Islet of Langerhans (tissue), 1 donor: ENCODE data around the gene SIGLEC12.
"Not testable (repeated sequence)": the region's sequence is repeated elsewhere in the genome, so short reads cannot be mapped to it uniquely, and the experiment has no call there.

Source experiments
- FAIRE-seq: peaks from one replicate; lab custom pipeline; 2011; peaks lifted over from hg19 to GRCh38; lab: Jason Lieb, UNC

The SIGLEC12 gene

DNA sequence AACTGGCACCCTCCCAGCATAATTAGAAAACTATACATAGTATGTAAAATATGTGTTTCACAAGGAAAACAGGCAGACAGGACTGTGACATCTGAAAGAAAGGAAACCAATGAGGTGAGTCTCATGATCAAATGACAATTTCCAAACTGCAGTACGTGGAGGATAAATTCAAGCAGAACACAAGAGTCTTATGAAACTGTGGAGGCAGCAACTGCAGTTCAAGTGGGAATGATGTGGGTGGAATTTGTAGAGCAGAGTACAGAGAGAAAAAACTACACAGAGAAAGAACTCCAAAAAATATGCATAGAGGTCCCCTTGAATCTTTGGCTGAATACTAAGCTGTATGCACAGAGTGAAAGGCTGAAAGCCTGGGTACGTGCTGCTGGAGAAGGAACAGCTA is 20.2 kb upstream of the SIGLEC12 start:
- no peak for FAIRE-seq

DNA sequence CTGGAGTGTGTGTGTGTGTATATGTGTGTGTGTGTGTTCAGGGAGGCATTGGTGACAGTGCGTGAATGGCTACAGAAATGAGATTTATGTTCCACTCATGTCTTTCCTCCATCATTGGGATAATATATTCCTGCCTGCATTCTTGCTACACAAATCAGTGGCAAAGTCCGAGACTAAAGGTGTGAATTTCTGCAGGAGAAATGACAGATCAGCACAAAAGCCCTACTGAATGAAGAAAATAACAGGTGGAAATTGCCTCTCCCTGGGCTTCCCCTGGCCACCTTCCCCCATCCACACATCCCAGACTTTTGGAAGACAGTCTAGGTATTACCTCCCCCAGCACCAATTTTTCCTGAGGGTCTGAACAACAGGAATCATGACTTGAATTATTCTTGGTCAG is 19.8 kb upstream of the SIGLEC12 start:
- no peak for FAIRE-seq

DNA sequence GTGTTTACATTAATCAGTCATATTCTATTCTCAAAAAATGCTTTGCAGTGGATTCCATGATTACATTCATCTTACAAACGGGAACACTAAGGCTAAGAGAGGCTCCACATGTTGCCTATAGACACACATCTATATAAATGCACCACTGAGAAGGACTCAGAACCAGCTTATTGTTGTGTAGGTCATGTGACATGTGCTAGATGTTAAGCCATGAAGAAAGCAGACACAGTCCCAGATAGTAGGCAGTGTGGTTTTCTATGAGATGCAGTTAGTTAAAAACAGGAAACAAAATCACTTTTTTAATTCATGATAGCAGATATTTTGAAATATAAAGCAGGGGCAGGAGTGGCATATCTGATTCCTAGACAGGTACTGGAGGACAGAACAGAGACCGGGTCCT is 19.1 kb upstream of the SIGLEC12 start:
- FAIRE-seq, result no peak

DNA sequence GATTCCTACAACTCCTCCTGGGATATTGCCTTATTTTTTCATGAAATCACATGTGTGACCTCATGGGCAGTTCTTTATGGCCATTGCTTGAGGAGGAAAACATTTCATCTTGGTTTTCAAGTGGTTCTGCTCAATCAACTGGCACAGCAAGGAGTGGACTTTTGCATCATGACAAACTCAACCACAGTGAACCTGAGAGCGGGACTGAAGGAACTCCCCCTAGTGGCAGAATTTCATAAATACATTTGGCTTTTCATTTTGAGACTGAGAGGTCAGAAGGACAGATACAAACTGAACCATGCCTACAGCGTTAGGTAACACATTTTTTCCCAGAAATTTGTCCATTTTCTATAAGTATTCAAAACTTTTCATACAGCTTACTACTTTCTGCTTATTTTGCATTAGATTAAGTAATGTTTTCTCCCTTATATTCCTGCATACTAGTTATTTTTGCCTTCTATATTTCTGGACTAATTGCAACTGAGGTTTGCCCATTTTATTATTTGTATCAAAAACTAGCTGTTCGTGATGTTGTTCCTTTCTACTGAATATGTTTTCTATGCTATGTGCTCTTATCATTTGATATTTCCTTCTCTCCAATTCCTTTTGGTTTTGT is 13.4 kb upstream of the SIGLEC12 start:
- FAIRE-seq, result peak; percentile 79

DNA sequence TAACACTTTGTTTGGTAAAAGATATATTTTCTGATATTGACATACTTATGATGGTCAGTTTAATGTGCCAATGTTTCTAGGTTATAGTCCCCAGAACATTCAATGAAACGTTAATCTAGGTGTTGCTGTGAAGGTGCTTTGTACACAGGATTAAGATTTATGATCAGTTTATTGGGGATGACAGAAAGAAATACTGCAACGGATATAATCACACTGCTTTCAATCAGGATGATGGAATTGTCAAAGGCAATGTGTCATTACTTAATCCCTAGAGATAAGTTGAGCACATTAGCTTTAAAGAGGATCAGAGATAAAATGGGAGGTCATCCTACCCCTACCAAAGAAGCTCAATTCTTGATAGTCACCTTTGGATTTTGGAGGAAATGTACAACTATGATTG is 12.4 kb upstream of the SIGLEC12 start:
- no peak for FAIRE-seq

DNA sequence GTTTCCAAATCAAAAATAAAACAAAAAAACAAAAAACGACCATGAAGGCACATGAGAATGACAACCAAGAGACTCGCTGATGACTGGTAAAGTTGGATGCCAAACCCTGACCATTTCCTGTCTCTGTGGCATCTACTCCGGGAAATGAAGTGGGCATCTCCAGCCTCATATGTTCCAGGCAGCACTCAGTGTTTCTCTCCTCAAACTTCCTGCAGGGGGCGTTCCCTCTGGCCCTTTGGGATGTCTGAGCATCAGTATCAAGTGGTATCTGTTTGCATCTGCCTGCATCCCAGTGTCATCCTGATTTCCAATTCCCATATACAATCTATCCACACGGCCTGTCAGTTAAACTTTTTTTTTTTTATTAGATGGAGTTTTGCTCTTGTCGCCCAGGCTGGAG is 9.8 kb upstream of the SIGLEC12 start:
- FAIRE-seq, result no peak

DNA sequence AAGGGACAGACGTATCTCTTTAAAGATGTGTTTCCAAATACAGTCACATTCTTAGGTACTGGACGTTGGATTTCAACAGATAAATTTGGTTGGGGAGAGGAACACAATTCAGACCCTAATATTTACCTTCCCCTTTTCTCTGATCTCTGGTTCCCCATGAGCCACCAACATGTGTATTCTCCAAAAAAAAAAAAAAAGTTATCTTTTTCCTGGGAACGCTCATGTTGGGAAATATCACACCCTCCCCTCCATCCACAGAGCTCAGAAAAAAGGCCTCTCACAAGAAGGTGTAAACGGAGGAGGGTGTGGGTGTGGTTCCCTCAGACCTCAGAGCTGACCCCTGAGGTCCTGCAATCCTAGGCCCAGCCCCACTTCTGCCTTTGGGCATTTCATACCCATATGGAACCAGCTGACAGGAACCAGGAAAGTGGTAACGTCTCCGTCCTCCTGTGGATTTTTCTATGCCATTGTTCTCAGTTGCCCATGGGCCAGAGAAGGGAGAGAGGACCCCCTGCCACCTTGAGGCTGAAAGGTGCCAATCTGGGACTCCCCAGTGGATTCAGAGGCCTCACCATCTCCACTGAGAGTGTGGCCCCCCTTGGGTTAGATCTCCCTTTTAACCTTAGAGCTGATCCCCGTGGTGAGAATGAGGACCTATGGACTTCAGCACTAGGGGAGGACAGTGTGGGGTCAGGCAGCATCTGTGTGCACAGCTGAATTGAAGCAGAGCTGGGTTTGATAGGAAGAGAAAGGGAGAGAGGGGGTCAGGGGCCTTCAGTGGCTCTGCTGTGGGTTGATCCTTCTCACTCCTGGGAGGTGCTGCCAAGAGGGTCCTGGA is 8.4 kb upstream of the SIGLEC12 start:
- FAIRE-seq, result no peak

DNA sequence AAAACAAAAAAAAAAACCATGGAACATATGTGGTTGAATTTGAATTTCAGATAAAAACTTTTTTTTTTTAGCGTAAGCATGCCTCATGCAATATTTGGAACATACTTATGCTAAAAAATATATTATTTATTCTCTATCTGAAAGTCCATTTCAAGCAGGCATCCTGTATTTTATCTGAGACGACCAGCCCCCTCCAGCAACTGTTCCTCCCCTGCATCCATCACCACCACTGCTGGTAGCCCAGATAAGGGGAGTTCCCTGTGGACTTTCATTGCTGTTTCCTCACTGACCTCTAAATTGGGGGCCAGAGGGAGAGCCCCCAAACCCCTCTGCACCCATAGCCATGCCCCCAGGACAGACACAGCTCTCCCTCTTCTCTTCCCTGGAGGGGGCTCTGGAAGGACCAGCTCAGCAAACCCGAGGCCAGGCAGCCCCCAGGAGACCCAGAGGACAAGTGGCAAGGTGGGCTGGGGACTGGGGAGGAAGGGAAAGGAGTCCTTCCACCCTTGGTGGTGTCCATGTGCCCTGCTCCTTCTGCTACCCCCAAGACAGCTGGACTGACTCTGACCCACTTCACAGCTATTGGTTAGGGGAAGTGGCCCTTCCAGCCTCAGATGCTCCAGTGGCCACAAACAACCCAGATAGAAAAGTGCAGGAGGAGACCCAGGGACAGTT is 6.6 kb upstream of the SIGLEC12 start:
- FAIRE-seq, result no peak

DNA sequence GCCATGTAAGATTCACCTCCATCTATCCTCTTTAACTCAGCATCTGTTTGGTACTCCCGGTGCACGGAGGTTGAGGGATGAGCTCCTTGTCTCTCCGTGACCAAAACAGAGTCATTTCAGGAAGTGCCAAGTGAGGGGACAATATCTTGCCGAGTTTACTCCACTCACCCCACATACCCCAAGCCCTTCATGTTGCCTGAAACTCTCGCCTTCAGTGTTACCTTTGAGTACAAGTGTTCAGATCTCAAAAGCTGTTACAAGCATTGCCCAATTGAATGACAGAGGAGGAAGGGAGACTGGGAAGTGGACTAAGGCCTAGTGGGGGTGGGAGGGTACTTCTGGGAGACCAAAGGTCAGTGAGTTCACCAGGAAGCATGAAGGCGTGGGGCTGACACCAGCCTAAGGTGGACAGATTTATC is 6.0 kb upstream of the SIGLEC12 start:
- no peak for FAIRE-seq

DNA sequence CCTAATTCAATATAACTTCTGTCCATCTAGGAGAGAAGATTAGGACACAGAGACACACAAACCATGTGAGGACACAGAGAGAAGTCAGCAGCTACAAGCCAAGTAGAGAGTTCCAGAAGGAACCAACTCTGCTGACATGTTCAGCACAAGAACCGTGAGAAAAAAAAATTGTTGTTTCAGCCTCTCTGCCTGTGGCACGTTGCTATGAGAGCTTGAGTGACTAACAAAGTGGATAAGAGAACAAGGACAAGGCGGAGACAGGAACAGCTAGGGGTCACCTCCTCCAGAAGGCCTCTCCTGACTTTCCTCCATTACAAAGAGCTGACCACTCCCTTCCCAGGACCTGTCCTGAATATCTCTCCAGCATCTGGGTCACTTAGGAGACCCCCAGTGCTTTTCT is 5.6 kb upstream of the SIGLEC12 start:
- FAIRE-seq, result no peak

DNA sequence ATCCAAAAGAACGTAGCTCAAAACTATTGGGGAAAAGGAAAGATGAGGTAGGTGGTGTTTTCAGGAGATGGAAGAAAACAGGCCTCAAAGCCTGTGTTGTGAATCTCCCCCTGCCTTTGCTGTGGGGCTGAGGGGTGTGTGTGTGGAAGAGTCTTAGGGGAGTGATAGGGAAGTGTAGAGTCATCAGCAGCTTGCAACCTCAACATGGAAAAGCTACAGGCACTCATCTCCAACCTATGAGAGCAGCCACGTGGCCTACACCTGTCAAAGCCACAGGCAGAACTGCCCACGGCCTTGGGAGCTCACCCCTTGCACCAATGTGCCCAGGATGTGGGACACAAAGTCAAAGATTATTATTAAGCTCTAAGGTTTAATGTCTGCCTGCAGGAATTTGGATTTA is 4.3 kb upstream of the SIGLEC12 start:
- FAIRE-seq, result no peak

DNA sequence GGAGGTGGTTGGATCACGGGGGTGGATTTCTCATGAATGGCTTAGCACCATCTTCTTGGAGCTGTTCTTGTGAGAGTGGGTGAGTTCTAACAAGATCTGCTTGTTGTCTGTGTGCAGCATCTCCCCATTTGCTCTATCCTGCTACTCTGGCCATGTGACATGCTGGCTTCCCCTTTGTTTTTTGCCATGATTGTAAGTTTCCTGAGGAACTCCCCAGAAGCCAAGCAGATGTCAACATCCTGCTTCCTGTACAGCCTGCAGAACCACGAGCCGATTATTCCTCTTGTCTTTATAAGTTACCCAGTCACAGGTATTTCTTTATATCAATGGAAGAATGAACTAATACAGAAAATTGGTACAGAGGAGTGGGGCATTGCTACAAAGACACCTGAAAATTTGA is 2.3 kb upstream of the SIGLEC12 start:
- FAIRE-seq, result no peak

DNA sequence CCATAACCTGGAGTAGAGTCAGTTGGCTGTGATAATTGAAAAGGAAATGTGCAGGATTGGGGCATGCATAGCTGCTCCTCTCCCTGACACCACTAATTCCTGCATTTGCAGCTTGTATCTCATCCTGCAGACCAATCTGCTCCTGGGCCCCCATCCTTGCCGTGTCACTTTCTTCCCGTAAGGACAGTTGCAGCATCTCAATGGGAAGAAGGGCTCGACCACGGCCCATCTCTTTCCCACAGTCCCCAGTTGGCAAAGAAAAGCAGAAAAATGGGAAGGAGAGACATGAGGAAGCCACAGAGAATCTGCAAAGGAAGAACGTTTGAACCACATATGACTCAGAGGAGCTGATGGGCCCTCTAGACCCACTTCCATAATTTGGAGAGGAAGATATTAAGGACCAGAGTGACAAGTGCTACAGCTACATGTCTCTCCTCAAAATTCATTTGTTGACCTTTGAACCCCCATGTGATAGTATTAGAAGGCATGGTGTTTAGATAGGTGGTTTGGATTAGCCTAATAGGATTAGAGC is 1.8 kb upstream of the SIGLEC12 start:
- FAIRE-seq, result no peak

DNA sequence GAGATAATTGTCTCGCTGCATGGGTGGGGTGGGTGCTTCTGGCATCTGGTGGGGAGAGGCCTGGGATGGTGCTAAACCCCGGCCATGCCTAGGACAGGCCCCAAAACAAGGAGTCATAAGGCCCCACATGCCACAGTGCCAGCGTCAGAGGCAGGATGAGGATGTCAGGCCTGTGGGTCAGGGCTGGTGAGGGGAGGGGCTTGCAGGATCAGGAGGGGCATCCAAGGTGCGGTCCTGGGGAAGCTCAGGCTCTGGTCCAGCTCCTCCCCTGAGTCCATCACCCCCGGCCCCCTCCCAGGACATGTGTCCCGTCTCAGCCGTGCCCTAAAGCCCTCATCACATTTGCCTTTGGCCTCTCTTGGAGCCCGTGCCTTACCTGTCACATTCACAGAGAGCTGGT is 669 bp downstream of the SIGLEC12 start:
- FAIRE-seq, result not testable (repeated sequence)

DNA sequence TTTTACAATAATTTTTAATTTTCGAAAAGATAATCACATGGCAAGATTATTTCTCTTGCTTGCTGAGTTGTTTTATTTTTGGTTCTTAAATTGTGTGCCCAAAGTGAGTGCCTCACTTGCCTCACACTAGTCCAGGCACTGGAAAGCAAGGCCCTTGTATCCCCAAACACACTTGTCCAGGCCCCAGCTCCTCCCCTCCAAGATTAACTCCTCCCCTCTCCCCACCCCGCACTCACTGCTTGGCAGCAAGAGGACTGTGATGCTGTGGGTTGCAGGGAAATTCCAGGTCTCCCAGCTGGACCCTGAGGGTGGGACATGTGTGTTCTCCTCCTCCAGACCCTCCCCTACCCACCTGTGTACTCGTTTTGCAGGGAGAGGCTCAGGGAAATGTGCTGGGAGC is 3.9 kb downstream of the SIGLEC12 start:
- no peak for FAIRE-seq

DNA sequence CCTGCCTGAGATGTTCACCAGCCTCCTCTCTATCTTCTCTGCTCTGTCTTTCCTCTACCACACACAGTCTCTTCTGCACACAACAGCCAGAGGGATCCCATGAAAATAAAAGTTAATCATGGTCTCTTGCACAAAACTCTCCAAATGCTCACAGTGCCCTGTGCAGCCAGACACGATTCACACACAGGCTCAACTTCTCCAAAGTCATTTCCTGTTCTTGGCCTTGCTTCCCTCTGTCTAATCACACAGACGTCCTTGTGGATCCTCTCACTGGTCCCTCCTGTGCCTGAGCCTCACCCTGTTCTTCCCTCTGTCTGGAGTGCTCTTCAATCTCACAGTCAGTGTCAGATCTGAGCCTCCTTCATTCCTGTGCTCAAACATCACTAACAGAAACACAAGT is 7.8 kb downstream of the SIGLEC12 start:
- FAIRE-seq, result no peak

DNA sequence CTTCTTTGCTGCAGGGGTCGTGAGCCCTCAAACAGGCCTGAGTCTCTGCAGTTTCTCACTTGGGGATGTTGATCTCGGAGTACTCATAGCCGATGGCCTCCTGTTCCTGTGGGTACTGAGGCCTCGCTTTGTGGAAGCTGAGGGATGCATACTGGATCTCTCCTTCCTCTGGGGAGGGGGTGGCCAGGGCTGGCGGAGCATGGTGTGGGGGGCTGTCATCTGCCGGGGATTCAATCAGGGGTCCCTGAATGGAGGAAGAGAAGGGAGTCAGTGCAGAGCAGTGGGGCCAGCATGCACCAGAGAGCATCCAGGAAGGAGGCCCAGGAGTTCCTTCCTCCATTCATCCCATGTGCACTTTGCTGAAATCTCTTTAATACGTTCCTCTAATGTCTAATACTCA is 10.0 kb downstream of the SIGLEC12 start:
- no peak for FAIRE-seq

DNA sequence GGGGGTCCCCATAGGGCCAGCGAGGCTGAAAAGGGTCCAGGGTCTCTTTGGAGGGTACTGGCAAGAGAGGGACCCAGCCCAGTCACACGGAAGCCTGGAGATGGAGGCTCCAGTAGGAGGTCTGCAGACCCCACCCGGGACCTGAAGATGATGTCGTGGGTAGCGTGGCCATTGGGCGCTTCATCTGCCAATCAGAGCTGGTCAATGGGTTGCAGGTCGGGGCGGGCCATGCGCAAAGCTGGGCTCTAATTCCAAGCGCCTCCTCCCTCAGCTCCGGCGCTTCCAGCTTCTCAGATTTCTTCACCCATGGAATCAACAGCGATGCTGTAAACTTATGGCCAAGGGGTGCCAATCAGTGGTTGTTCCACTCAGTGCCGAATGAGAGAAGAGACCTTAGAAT is 10.9 kb downstream of the SIGLEC12 start:
- no peak for FAIRE-seq

DNA sequence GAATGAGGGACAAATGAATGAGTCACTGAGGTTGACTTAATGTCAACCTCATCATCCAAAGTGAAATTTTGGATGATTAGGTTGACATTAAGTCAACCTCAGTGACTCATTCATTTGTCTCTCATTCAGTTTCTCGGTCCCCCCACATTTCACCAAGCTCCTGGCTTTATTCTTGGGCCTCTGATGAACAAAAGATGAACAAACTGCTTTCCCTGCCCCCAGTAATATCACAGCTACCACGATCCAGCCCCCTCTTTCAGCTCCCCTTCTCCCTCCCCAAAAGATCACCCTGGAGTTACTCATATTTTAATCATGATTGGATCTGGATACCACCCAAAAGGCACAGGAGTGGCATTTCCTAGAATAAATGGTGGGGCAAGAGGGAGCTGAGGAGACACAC is 12.5 kb downstream of the SIGLEC12 start:
- no peak for FAIRE-seq

DNA sequence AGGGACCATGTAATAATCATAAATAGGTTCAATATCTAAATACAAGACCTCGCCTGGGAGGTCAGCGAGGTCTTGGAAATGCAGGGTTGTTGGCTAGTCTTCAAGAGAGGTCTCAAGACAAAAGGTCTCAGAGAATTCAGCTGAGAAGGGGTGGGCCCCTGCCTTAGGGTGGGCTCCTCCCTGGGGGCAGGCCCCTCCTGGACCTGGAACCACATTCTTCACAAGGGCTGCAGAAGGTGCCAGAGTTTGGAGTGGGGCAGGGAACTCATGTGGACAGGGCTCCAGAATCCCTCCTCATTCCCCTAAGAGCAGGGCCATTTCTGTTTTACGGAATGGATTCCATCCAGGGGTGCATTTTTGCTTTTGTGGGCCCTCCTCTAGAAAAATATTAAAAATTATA is 13.1 kb downstream of the SIGLEC12 start:
- no peak for FAIRE-seq

DNA sequence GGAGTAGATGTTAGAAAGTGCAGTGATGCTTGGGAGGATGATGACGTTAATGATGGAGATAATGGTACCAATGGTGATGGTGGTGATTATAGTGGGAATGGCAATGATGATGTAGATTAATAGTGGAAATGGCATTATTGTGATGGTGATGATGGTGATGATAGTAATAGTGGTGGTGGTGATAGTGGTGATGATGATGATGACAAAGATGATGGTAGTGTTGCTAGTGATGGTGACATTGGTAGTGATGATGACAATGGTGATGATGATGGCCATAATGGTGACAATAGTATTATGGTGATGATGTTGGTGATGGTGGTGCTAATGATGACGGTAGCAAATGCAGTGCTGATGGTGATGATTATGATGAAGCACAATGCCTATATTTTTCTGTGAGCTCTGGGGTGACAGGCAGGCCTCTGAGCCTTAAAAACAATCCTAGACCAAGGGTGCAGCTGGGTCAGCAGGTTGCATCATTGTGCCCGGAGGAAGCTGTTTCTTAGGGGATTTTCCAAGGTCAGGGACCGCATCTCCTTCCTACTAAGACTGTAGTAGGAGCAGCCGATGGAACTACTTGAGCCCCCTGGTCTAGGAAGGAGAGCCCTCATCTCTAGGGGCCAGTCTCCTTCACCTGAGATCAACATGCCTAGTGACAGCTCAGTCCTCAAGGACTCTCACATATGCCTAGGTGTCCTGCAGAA is 15.5 kb downstream of the SIGLEC12 start:
- no peak for FAIRE-seq

DNA sequence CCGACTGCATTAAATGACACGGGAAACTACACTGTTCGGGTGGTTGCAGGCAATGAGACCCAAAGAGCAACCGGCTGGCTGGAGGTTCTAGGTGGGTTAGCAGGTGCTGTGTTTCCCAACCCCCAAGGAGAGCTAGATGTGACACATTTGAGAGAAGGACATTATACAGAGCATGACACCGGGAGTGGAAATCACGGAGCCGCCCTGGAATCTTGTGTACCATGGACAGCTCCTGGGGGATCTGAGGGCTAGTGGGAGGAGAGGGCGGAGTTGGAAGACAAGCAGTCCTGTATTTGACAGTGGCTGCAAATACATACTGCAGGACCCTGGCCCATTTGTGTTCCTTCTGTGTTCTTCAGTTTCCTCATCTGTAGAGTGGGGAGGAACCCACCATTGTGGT is 21.0 kb downstream of the SIGLEC12 start:
- no peak for FAIRE-seq
